ENCODE data around the gene FAM227B.
"Not testable (repeated sequence)": the region's sequence is repeated elsewhere in the genome, so short reads cannot be mapped to it uniquely, and the experiment has no call there.

The FAM227B gene

GRCh38 chr15:49610157-49610918 is 10.3 kb downstream of the FAM227B start:
- no peak for DNase-seq (ENCODE audit: low spot score)

GRCh38 chr15:49606594-49606993 is 14.0 kb downstream of the FAM227B start:
- no peak for DNase-seq (ENCODE audit: low spot score)

- no peak for DNase-seq (ENCODE audit: low spot score)
Observed at GRCh38 chr15:49605588-49605987, 15.0 kb downstream of the FAM227B start.

GRCh38 chr15:49604625-49605409 is 15.8 kb downstream of the FAM227B start:
- DNase-seq (ENCODE audit: low spot score): no peak

- DNase-seq (ENCODE audit: low spot score): not testable (repeated sequence)
Observed at GRCh38 chr15:49592829-49593316, 27.7 kb downstream of the FAM227B start.

GRCh38 chr15:49589030-49589429 is 31.6 kb downstream of the FAM227B start:
- no peak for DNase-seq (ENCODE audit: low spot score)

- DNase-seq (ENCODE audit: low spot score): no peak
Observed at GRCh38 chr15:49573421-49573820, 47.2 kb downstream of the FAM227B start.

- DNase-seq (ENCODE audit: low spot score): no peak
Observed at GRCh38 chr15:49570672-49571071, 49.9 kb downstream of the FAM227B start.

GRCh38 chr15:49570174-49570573 is 50.4 kb downstream of the FAM227B start:
- no peak for DNase-seq (ENCODE audit: low spot score)

GRCh38 chr15:49560045-49560444 is 60.6 kb downstream of the FAM227B start:
- no peak for DNase-seq (ENCODE audit: low spot score)

- DNase-seq (ENCODE audit: low spot score): no peak
Observed at GRCh38 chr15:49558929-49559328, 61.7 kb downstream of the FAM227B start.

- no peak for DNase-seq (ENCODE audit: low spot score)
Observed at GRCh38 chr15:49556437-49556836, 64.2 kb downstream of the FAM227B start.

GRCh38 chr15:49550342-49550741 is 70.3 kb downstream of the FAM227B start:
- not testable (repeated sequence) for DNase-seq (ENCODE audit: low spot score)

GRCh38 chr15:49538520-49538919 is 82.1 kb downstream of the FAM227B start:
- DNase-seq (ENCODE audit: low spot score): no peak

- DNase-seq (ENCODE audit: low spot score): no peak
Observed at GRCh38 chr15:49530092-49530491, 90.5 kb downstream of the FAM227B start.

- no peak for DNase-seq (ENCODE audit: low spot score)
Observed at GRCh38 chr15:49528289-49528688, 92.3 kb downstream of the FAM227B start.

- no peak for DNase-seq (ENCODE audit: low spot score)
Observed at GRCh38 chr15:49521802-49522201, 98.8 kb downstream of the FAM227B start.

- DNase-seq (ENCODE audit: low spot score): not testable (repeated sequence)
Observed at GRCh38 chr15:49512739-49513138, 107.9 kb downstream of the FAM227B start.

- no peak for DNase-seq (ENCODE audit: low spot score)
Observed at GRCh38 chr15:49507261-49507660, 113.4 kb downstream of the FAM227B start.

GRCh38 chr15:49506341-49506740 is 114.3 kb downstream of the FAM227B start:
- DNase-seq (ENCODE audit: low spot score): no peak

GRCh38 chr15:49501586-49501985 is 119.0 kb downstream of the FAM227B start:
- no peak for DNase-seq (ENCODE audit: low spot score)

- no peak for DNase-seq (ENCODE audit: low spot score)
Observed at GRCh38 chr15:49495993-49496753, 124.4 kb downstream of the FAM227B start.

Data from kidney tubule cell (primary cell).